Measurements from ENCODE around the gene ATP10B. TPM values are rescaled to one million over a fixed set of nuclear protein-coding genes. Genes with fewer than 3 reads are reported as not detected.

The ATP10B gene
- total RNA-seq, 2 donors from 2014 or later, result not detected

- no peaks in the 10 kb centered on the region for H3K4me1 Mint-ChIP-seq (ENCODE audit: low read depth)
- H3K4me3 Mint-ChIP-seq, result no peak overlapping the region
- peaks cover 4% of the 10 kb centered on the region for H3K27me3 Mint-ChIP-seq (ENCODE audit: low read depth)
- no peak for ATAC-seq (replicated peaks in 1 of 2)
- H3K9me3 Mint-ChIP-seq, result no peaks in the 10 kb centered on the region
- H3K27ac Mint-ChIP-seq, result no peak overlapping the region
- DNase-seq, result no peak
- H3K36me3 Mint-ChIP-seq (ENCODE audit: insufficient read depth in 2 of 2), result no peaks in the 10 kb centered on the region
These were observed 295.9 kb downstream of the ATP10B start for GRCh38 chr5:160555971-160556631.

GRCh38 chr5:160555581-160555970 is 296.4 kb downstream of the ATP10B start:
- Mint-ChIP-seq H3K27me3 (ENCODE audit: low read depth) (peaks cover 4% of the 10 kb centered on the region), H3K9me3 (no peaks in the 10 kb centered on the region), H3K36me3 (ENCODE audit: insufficient read depth in 2 of 2) (no peaks in the 10 kb centered on the region), H3K4me1 (ENCODE audit: low read depth) (no peaks in the 10 kb centered on the region), H3K4me3 (no peak overlapping the region), H3K27ac (no peak overlapping the region)
- DNase-seq (no peak), ATAC-seq (replicated peaks in 1 of 2) (no peak)

- peak; percentile 21 to 28 for DNase-seq
- H3K27me3 Mint-ChIP-seq (ENCODE audit: low read depth), result peaks cover 26% of the 10 kb centered on the region
- peak overlapping the region; percentile 19 to 41 for H3K4me3 Mint-ChIP-seq
- peak; percentile 65 to 73 for ATAC-seq (replicated peaks in 1 of 2)
- H3K4me1 Mint-ChIP-seq (ENCODE audit: low read depth), result peaks cover 48% of the 10 kb centered on the region
- no peak overlapping the region for H3K27ac Mint-ChIP-seq
- peaks cover 7 to 8% of the 10 kb centered on the region in 2 donors for H3K9me3 Mint-ChIP-seq
- peaks cover 7 to 12% of the 10 kb centered on the region in 2 donors for H3K36me3 Mint-ChIP-seq (ENCODE audit: insufficient read depth in 2 of 2)
These were observed 301.9 kb downstream of the ATP10B start for GRCh38 chr5:160550075-160550474.

GRCh38 chr5:160548949-160549645 is 302.9 kb downstream of the ATP10B start:
- Mint-ChIP-seq H3K27me3 (ENCODE audit: low read depth) (peaks cover 33% of the 10 kb centered on the region), H3K4me3 (peak overlapping the region in 1 of 2 donors; percentile 12), H3K27ac (no peak overlapping the region), H3K9me3 (peaks cover 7 to 8% of the 10 kb centered on the region in 2 donors), H3K4me1 (ENCODE audit: low read depth) (peaks cover 58% of the 10 kb centered on the region), H3K36me3 (ENCODE audit: insufficient read depth in 2 of 2) (peaks cover 7 to 12% of the 10 kb centered on the region in 2 donors)
- ATAC-seq (replicated peaks in 1 of 2) (no peak), DNase-seq (no peak)

GRCh38 chr5:160547872-160548271 is 304.1 kb downstream of the ATP10B start:
- DNase-seq, result no peak
- Mint-ChIP-seq H3K4me1 (ENCODE audit: low read depth) (peaks cover 70% of the 10 kb centered on the region), H3K9me3 (peaks cover 7 to 8% of the 10 kb centered on the region in 2 donors), H3K4me3 (no peak overlapping the region), H3K27me3 (ENCODE audit: low read depth) (peaks cover 38% of the 10 kb centered on the region), H3K27ac (no peak overlapping the region), H3K36me3 (ENCODE audit: insufficient read depth in 2 of 2) (peaks cover 7 to 12% of the 10 kb centered on the region in 2 donors)
- no peak for ATAC-seq (replicated peaks in 1 of 2)

- H3K36me3 Mint-ChIP-seq (ENCODE audit: insufficient read depth in 2 of 2), result peaks cover 7 to 12% of the 10 kb centered on the region in 2 donors
- ATAC-seq (replicated peaks in 1 of 2) (no peak), DNase-seq (peak; percentile 15 to 29)
- peaks cover 7 to 8% of the 10 kb centered on the region in 2 donors for H3K9me3 Mint-ChIP-seq
- no peak overlapping the region for H3K27ac Mint-ChIP-seq
- H3K4me3 Mint-ChIP-seq, result peak overlapping the region in 1 of 2 donors; percentile 38
- H3K4me1 Mint-ChIP-seq (ENCODE audit: low read depth), result peaks cover 78% of the 10 kb centered on the region
- peaks cover 33% of the 10 kb centered on the region for H3K27me3 Mint-ChIP-seq (ENCODE audit: low read depth)
These were observed 304.9 kb downstream of the ATP10B start for GRCh38 chr5:160547061-160547460.

GRCh38 chr5:160545832-160546231 is 306.2 kb downstream of the ATP10B start:
- H3K36me3 Mint-ChIP-seq (ENCODE audit: insufficient read depth in 2 of 2), result peaks cover 7 to 12% of the 10 kb centered on the region in 2 donors
- H3K27me3 Mint-ChIP-seq (ENCODE audit: low read depth), result peaks cover 33% of the 10 kb centered on the region
- no peak overlapping the region for H3K27ac Mint-ChIP-seq
- peaks cover 82% of the 10 kb centered on the region for H3K4me1 Mint-ChIP-seq (ENCODE audit: low read depth)
- peak overlapping the region in 1 of 2 donors; percentile 10 for H3K4me3 Mint-ChIP-seq
- DNase-seq, result peak; percentile 14 to 15
- H3K9me3 Mint-ChIP-seq, result peaks cover 7 to 8% of the 10 kb centered on the region in 2 donors
- ATAC-seq (replicated peaks in 1 of 2), result peak; percentile 78 to 82

- peak; percentile 24 to 25 for ATAC-seq (replicated peaks in 1 of 2)
- Mint-ChIP-seq H3K4me3 (peak overlapping the region; percentile 27 to 53), H3K9me3 (peaks cover 7 to 8% of the 10 kb centered on the region in 2 donors), H3K27ac (peak overlapping the region; percentile 26), H3K4me1 (ENCODE audit: low read depth) (peaks cover 67% of the 10 kb centered on the region), H3K27me3 (ENCODE audit: low read depth) (peaks cover 33% of the 10 kb centered on the region), H3K36me3 (ENCODE audit: insufficient read depth in 2 of 2) (peaks cover 7 to 12% of the 10 kb centered on the region in 2 donors)
- DNase-seq, result no peak
These were observed 308.6 kb downstream of the ATP10B start for GRCh38 chr5:160543395-160543794.

GRCh38 chr5:160542840-160543239 is 309.2 kb downstream of the ATP10B start:
- ATAC-seq (replicated peaks in 1 of 2) (no peak), DNase-seq (no peak)
- peaks cover 7 to 12% of the 10 kb centered on the region in 2 donors for H3K36me3 Mint-ChIP-seq (ENCODE audit: insufficient read depth in 2 of 2)
- H3K4me1 Mint-ChIP-seq (ENCODE audit: low read depth), result peaks cover 61% of the 10 kb centered on the region
- H3K4me3 Mint-ChIP-seq, result no peak overlapping the region
- H3K27me3 Mint-ChIP-seq (ENCODE audit: low read depth), result peaks cover 33% of the 10 kb centered on the region
- H3K27ac Mint-ChIP-seq, result no peak overlapping the region
- H3K9me3 Mint-ChIP-seq, result peaks cover 5 to 8% of the 10 kb centered on the region in 2 donors

GRCh38 chr5:160542281-160542680 is 309.7 kb downstream of the ATP10B start:
- Mint-ChIP-seq H3K27ac (no peak overlapping the region), H3K4me1 (ENCODE audit: low read depth) (peaks cover 56% of the 10 kb centered on the region), H3K36me3 (ENCODE audit: insufficient read depth in 2 of 2) (peaks cover 7 to 11% of the 10 kb centered on the region in 2 donors), H3K27me3 (ENCODE audit: low read depth) (peaks cover 32% of the 10 kb centered on the region), H3K9me3 (peaks cover 3 to 8% of the 10 kb centered on the region in 2 donors), H3K4me3 (peak overlapping the region in 1 of 2 donors; percentile 5)
- no peak for DNase-seq
- ATAC-seq (replicated peaks in 1 of 2), result no peak

- ATAC-seq (replicated peaks in 1 of 2) (peak; percentile 96), DNase-seq (peak; percentile 77 to 82)
- H3K27ac Mint-ChIP-seq, result no peak overlapping the region
- no peak overlapping the region for H3K4me3 Mint-ChIP-seq
- H3K9me3 Mint-ChIP-seq, result no peaks in the 10 kb centered on the region
- no peaks in the 10 kb centered on the region for H3K36me3 Mint-ChIP-seq (ENCODE audit: insufficient read depth in 2 of 2)
- H3K27me3 Mint-ChIP-seq (ENCODE audit: low read depth), result peaks cover 14% of the 10 kb centered on the region
- peaks cover 27% of the 10 kb centered on the region for H3K4me1 Mint-ChIP-seq (ENCODE audit: low read depth)
These were observed 312.6 kb downstream of the ATP10B start for GRCh38 chr5:160539431-160539830.

- Mint-ChIP-seq H3K27ac (no peak overlapping the region), H3K27me3 (ENCODE audit: low read depth) (peaks cover 8% of the 10 kb centered on the region), H3K36me3 (ENCODE audit: insufficient read depth in 2 of 2) (no peaks in the 10 kb centered on the region), H3K4me3 (no peak overlapping the region), H3K9me3 (no peaks in the 10 kb centered on the region), H3K4me1 (ENCODE audit: low read depth) (peaks cover 12% of the 10 kb centered on the region)
- ATAC-seq (replicated peaks in 1 of 2), result peak in 1 of 2 donors; percentile 21
- no peak for DNase-seq
These were observed 314.1 kb downstream of the ATP10B start for GRCh38 chr5:160537940-160538339.

GRCh38 chr5:160537116-160537515 is 314.9 kb downstream of the ATP10B start:
- no peak for DNase-seq
- Mint-ChIP-seq H3K27me3 (ENCODE audit: low read depth) (peaks cover 8% of the 10 kb centered on the region), H3K9me3 (no peaks in the 10 kb centered on the region), H3K27ac (no peak overlapping the region), H3K4me1 (ENCODE audit: low read depth) (peaks cover 4% of the 10 kb centered on the region), H3K4me3 (no peak overlapping the region), H3K36me3 (ENCODE audit: insufficient read depth in 2 of 2) (no peaks in the 10 kb centered on the region)
- no peak for ATAC-seq (replicated peaks in 1 of 2)
